HepG2 (cell line): ENCODE results near the gene PLEKHN1. TPM values are rescaled to one million over a fixed set of nuclear protein-coding genes. Genes with fewer than 3 reads are reported as not detected.

Experiments
- ERF ChIP-seq: IDR thresholded peaks from 2 replicates; pipeline ENCODE4 v1.6.1; 2018; ENCODE audit warnings: missing biosample characterization, missing genetic modification reagents
- IKZF4 ChIP-seq: sonication (generic); formaldehyde crosslinking; IDR thresholded peaks from 2 replicates; pipeline ENCODE4 v1.5.1; 2020; ENCODE audit warnings: borderline replicate concordance, mild to moderate bottlenecking, low read depth, missing genetic modification reagents; ENCODE audit errors: not compliant biosample characterization
- KDM4B ChIP-seq: sonication (generic); formaldehyde crosslinking; IDR thresholded peaks from 2 replicates; pipeline ENCODE4 v1.4.0; 2020; ENCODE audit warnings: missing genetic modification reagents
- MEIS1 ChIP-seq: sonication (generic); formaldehyde crosslinking; IDR thresholded peaks from 2 replicates; pipeline ENCODE4 v1.9.0; 2021; ENCODE audit warnings: mild to moderate bottlenecking, missing genetic modification reagents, moderate library complexity, borderline replicate concordance
- PRMT3 ChIP-seq: sonication (generic); formaldehyde crosslinking; IDR thresholded peaks from 2 replicates; pipeline ENCODE4 v1.8.1; 2022; ENCODE audit warnings: low read depth, mild to moderate bottlenecking, moderate library complexity, missing genetic modification reagents, borderline replicate concordance
- ZBTB7A ChIP-seq: sonication (generic); formaldehyde crosslinking; IDR thresholded peaks from 2 replicates; pipeline ENCODE4 v1.8.0; 2022; ENCODE audit warnings: mild to moderate bottlenecking, missing genetic modification reagents
- ZFP62 ChIP-seq: sonication (generic); formaldehyde crosslinking; IDR thresholded peaks from 2 replicates; pipeline ENCODE4 v1.4.0; 2020; ENCODE audit warnings: missing genetic modification reagents
- ZMYM2 ChIP-seq: sonication (generic); formaldehyde crosslinking; IDR thresholded peaks from 2 replicates; pipeline ENCODE4 v1.8.0; 2022; ENCODE audit warnings: mild to moderate bottlenecking, missing genetic modification reagents
- ZNF543 ChIP-seq: sonication (generic); formaldehyde crosslinking; IDR thresholded peaks from 2 replicates; pipeline ENCODE4 v1.4.0; 2020; ENCODE audit warnings: mild to moderate bottlenecking, missing genetic modification reagents
- ZNF652 ChIP-seq: IDR thresholded peaks from 2 replicates; pipeline ENCODE4 v1.6.1; 2016; ENCODE audit warnings: low read depth, borderline replicate concordance
- ZNF761 ChIP-seq: sonication (generic); formaldehyde crosslinking; conservative IDR thresholded peaks from 2 replicates; pipeline ENCODE4 v1.4.0; 2020; ENCODE audit warnings: mild to moderate bottlenecking, missing genetic modification reagents
- ZSCAN29 ChIP-seq: sonication (generic); formaldehyde crosslinking; conservative IDR thresholded peaks from 2 replicates; pipeline ENCODE4 v1.4.0; 2020; ENCODE audit warnings: mild to moderate bottlenecking, missing genetic modification reagents
- polyA plus RNA-seq, 8 experiments: library from polyadenylated mRNA; depleted of rRNA in 3 of 8; stranded (reverse) in 7 of 8; unstranded in 1 of 8; fragments of >200 nt; fragmentation: Illumina TruSeq in 4 of 8; extraction: Trizol in 4 of 8; gene quantifications; 2 replicates each; pipeline versions ENCODE4 v1.2.1 to v1.2.3, GENCODE V29; 2011 to 2016; ENCODE audit warnings: low read depth in 4 of 8, missing spikeins in 1 of 8, mixed read lengths in 1 of 8; ENCODE audit not compliant: insufficient read depth in 1 of 8
- total RNA-seq, 5 experiments: library from RNA; depleted of rRNA; stranded (reverse); fragments of >200 nt; fragmentation: Illumina TruSeq; extraction: Trizol; gene quantifications; 2 replicates each; pipeline ENCODE4 v1.2.3, GENCODE V29; 2016; ENCODE audit warnings: low read depth in 1 of 5
- TF ChIP-seq, protein P1 (sequence below): sonication (generic); formaldehyde crosslinking; IDR thresholded peaks from 2 replicates; pipeline ENCODE4 v1.4.0; 2020; ENCODE audit warnings: missing genetic modification reagents, mild to moderate bottlenecking, borderline replicate concordance
- TF ChIP-seq, protein P2 (sequence below): sonication (generic); formaldehyde crosslinking; IDR thresholded peaks from 2 replicates; pipeline ENCODE4 v1.4.0; 2020; ENCODE audit warnings: missing genetic modification reagents
- TF ChIP-seq, protein P3 (sequence below): IDR thresholded peaks from 2 replicates; pipeline ENCODE4 v1.6.1; 2016; ENCODE audit warnings: low read depth, borderline replicate concordance
- TF ChIP-seq, protein P4 (sequence below): sonication (generic); formaldehyde crosslinking; conservative IDR thresholded peaks from 2 replicates; pipeline ENCODE4 v1.4.0; 2020; ENCODE audit warnings: mild to moderate bottlenecking, missing genetic modification reagents, moderate library complexity

The PLEKHN1 gene
- total and polyA plus RNA-seq, 2 of the 13 experiments (the other 11 are each of a cell fraction or from before 2014, with no cell fraction given) = 0.42 to 0.58 TPM

DNA sequence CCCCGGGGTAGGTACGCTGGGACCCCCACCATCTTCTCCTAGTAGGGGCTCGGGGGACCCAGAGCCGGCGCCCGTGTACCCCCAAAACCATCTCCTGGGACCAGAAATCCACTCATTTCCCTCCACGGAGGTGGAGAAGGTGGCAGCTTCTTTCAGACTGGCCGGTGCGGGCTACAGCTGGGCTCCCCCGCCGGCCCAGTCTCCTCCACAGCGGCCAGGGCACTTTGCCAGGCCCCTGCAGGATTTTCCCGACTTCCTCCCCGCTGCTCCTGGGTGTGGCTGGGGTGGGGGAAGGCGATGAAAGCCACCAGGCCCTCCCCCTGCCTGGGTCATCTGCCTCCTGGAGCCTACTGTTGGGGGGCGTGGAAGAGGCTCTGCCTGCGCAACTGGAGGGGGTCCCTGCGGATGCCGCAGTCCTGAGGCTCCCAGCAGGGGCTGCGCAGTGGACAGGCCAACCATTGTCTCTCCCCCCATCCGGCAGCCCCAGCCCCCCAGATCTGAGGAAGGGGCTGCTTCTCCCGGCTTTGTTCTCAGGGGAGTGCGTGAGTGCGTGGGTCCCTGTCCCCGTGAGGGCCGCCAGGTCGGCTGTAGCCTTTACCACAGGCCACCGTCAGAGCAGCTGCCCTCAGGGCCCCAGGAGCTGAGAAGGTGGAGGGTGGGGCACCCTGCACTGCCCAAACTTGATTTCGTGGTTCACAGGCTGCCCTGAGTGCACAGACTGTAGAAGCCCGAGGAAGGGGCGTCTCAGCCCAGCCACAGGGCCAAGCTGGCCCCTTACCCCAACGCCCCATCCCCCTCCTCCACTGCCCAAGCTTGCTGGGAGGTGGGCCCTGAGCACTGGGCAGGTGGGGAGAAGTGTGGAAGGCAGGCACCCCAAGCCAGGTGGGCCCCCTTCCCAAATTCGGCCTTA, 55.0 kb downstream of the PLEKHN1 start (continued):
- TF ChIP-seq, protein P1, sequence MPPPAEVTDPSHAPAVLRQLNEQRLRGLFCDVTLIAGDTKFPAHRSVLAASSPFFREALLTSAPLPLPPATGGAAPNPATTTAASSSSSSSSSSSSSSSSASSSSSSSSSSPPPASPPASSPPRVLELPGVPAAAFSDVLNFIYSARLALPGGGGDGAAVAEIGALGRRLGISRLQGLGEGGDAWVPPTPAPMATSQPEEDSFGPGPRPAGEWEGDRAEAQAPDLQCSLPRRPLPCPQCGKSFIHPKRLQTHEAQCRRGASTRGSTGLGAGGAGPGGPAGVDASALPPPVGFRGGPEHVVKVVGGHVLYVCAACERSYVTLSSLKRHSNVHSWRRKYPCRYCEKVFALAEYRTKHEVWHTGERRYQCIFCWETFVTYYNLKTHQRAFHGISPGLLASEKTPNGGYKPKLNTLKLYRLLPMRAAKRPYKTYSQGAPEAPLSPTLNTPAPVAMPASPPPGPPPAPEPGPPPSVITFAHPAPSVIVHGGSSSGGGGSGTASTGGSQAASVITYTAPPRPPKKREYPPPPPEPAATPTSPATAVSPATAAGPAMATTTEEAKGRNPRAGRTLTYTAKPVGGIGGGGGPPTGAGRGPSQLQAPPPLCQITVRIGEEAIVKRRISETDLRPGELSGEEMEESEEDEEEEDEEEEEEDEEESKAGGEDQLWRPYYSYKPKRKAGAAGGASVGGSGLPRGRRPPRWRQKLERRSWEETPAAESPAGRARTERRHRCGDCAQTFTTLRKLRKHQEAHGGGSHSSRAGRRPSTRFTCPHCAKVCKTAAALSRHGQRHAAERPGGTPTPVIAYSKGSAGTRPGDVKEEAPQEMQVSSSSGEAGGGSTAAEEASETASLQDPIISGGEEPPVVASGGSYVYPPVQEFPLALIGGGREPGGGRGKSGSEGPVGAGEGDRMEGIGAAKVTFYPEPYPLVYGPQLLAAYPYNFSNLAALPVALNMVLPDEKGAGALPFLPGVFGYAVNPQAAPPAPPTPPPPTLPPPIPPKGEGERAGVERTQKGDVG = 0 out of 2 replicates have a peak, but pooled peaks have one; percentile 10
- TF ChIP-seq, protein P2, sequence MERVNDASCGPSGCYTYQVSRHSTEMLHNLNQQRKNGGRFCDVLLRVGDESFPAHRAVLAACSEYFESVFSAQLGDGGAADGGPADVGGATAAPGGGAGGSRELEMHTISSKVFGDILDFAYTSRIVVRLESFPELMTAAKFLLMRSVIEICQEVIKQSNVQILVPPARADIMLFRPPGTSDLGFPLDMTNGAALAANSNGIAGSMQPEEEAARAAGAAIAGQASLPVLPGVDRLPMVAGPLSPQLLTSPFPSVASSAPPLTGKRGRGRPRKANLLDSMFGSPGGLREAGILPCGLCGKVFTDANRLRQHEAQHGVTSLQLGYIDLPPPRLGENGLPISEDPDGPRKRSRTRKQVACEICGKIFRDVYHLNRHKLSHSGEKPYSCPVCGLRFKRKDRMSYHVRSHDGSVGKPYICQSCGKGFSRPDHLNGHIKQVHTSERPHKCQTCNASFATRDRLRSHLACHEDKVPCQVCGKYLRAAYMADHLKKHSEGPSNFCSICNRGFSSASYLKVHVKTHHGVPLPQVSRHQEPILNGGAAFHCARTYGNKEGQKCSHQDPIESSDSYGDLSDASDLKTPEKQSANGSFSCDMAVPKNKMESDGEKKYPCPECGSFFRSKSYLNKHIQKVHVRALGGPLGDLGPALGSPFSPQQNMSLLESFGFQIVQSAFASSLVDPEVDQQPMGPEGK (CRISPR knock-in tag) = peak; percentile 58
- TF ChIP-seq, protein P3, sequence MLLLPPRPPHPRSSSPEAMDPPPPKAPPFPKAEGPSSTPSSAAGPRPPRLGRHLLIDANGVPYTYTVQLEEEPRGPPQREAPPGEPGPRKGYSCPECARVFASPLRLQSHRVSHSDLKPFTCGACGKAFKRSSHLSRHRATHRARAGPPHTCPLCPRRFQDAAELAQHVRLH (CRISPR knock-in tag) = no peak
- TF ChIP-seq ZNF761 (CRISPR knock-in tag) (no peak), MEIS1 (CRISPR knock-in tag) (no peak), ERF (CRISPR knock-in tag) (no peak), PRMT3 (CRISPR knock-in tag) (no peak), ZNF652 (CRISPR knock-in tag) (no peak), ZMYM2 (CRISPR knock-in tag) (no peak), ZNF543 (CRISPR knock-in tag) (0 out of 2 replicates have a peak, but pooled peaks have one; percentile 19), ZBTB7A (CRISPR knock-in tag) (peak; percentile 63; the same call in 1 of the 2 replicates), ZSCAN29 (no peak), KDM4B (CRISPR knock-in tag) (no peak), ZFP62 (CRISPR knock-in tag) (no peak), IKZF4 (CRISPR knock-in tag) (no peak)
- TF ChIP-seq, protein P4, sequence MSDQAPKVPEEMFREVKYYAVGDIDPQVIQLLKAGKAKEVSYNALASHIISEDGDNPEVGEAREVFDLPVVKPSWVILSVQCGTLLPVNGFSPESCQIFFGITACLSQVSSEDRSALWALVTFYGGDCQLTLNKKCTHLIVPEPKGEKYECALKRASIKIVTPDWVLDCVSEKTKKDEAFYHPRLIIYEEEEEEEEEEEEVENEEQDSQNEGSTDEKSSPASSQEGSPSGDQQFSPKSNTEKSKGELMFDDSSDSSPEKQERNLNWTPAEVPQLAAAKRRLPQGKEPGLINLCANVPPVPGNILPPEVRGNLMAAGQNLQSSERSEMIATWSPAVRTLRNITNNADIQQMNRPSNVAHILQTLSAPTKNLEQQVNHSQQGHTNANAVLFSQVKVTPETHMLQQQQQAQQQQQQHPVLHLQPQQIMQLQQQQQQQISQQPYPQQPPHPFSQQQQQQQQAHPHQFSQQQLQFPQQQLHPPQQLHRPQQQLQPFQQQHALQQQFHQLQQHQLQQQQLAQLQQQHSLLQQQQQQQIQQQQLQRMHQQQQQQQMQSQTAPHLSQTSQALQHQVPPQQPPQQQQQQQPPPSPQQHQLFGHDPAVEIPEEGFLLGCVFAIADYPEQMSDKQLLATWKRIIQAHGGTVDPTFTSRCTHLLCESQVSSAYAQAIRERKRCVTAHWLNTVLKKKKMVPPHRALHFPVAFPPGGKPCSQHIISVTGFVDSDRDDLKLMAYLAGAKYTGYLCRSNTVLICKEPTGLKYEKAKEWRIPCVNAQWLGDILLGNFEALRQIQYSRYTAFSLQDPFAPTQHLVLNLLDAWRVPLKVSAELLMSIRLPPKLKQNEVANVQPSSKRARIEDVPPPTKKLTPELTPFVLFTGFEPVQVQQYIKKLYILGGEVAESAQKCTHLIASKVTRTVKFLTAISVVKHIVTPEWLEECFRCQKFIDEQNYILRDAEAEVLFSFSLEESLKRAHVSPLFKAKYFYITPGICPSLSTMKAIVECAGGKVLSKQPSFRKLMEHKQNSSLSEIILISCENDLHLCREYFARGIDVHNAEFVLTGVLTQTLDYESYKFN (CRISPR knock-in tag) = no peak
